PFSK-1 (cell line): ENCODE measurements around the gene MPPED1.

Source experiments
- POLR2AphosphoS5 ChIP-seq: IDR thresholded peaks from 2 replicates; pipeline ENCODE4 v1.6.1; 2012; ENCODE audit warnings: low read depth, mild to moderate bottlenecking, control low read depth, low read length, moderate library complexity
- TAF1 ChIP-seq: IDR thresholded peaks from 2 replicates; pipeline ENCODE4 v1.6.1; 2012; ENCODE audit warnings: low read length, control low read depth, borderline replicate concordance; ENCODE audit not compliant: insufficient read depth

DNA sequence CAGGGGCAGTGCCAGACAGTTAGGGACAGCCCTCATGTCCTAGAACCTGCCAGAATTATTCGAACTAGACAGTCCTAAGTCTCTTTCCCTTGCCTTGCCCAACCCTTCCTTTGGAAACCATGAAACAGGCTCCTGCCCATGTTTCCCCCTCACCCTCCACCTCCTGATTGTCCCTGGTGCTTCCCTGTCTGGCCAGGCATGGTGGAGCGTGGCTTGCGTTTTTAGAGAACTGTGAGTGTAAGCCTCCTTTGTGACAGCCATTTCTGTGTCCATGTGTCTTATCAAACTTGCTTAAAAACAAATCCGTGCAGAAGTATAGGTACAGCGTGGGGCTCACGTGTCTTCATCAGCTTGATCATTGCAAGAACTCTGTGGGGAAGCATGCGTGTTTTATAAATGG lies 54.9 kb downstream of the MPPED1 start:
- TF ChIP-seq TAF1 (no peak), POLR2AphosphoS5 (no peak)
